GM03348 (cell line): ENCODE results near the gene MTMR3.
"Not testable (repeated sequence)": the region's sequence is repeated elsewhere in the genome, so short reads cannot be mapped to it uniquely, and the experiment has no call there.

ENCODE experiments used
- DNase-seq: peaks from one replicate; pipeline ENCODE4 v3.0.0; 2012; ENCODE audit warnings: low spot score

MTMR3 gene

DNA sequence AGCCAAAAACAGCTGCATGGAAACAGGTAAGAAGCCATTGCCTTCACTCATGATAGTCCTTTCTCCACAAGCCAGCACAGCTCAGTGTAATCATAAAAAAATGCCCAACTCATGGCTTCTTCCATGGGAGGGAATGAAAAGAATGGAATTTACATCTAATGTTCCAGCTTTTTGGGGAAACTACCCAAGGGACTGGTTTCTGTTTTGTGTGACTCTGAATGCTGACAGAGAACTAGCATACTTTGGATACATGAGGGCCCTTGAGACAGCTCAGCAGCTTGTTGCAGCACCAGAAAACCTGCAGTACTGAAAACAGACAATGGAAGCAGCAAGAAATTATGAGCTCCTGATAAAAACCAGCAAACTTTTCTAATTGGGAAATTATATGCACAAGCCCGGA, 173.0 kb downstream of the MTMR3 start:
- no peak for DNase-seq

DNA sequence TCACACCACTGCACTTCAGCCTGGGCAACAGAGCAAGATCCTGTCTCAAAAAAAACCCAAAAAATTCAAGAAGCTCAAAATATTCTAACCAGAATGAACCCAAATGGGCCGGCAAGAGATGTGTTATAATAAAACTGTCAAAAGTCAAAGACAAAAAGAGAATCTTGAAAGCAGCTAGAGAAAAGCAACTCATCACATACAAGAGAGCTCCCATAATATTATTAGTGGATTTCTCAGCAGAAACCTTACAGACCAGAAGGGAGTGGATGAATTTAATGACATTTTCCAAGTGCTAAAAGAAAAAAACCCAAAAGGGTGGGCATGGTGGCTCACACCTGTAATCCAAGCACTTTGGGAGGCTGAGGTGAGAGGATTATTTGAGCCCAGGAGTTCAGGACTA, 174.4 kb downstream of the MTMR3 start:
- DNase-seq = no peak

DNA sequence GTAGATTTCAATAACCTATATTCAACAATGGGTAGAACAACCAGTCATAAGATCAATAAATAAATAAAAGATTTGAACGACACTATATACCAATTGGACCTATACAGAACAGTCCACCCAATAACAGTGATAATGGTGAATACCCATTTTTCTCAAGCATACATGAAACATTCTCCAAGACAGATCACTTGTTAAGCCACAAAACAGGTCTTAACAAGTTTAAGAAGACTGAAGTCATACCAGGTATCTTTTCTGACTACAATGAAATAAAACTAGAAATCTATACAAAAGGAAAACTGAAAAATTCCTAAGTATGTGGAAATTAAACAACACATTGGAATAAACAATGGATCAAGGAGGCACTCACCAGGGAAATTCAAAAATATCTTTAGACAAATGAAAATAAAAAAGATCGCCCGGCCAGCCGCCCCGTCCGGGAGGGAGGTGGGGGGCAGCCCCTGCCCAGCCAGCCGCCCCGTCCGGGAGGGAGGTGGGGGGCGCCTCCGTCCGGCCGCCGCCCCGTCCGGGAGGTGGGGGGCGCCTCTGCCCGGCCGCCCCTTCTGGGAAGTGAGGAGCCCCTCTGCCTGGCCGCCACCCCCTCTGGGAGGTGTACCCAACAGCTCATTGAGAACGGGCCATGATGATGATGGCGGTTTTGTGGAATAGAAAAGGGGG, 176.5 kb downstream of the MTMR3 start:
- not testable (repeated sequence) for DNase-seq

- not testable (repeated sequence) for DNase-seq
These were observed 178.1 kb downstream of the MTMR3 start for GRCh38 chr22:30061094-30061493.

- DNase-seq = no peak
These were observed 179.3 kb downstream of the MTMR3 start for GRCh38 chr22:30062259-30062658.

DNA sequence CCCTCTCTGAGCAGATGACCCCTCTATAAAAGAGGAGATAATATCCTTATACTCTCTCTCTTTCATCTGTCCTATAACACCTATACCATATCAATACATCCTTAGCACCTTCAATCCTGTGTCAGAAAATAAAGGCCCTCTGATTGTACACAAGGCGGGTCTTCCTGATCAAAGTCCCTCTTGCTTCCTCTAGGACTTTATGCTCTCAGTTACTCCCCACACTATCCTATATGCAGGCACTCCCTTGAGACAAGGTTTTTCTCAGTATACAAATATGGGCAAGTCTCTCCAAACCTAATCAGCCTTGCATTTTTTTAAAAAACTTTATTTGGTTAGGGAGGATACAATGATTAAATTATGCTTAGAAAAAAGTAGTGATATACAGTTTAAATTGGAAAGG, 180.0 kb downstream of the MTMR3 start:
- DNase-seq = no peak

- DNase-seq = no peak
These were observed 181.2 kb downstream of the MTMR3 start for GRCh38 chr22:30064172-30064571.

GRCh38 chr22:30073743-30074142, 190.8 kb downstream of the MTMR3 start:
- no peak for DNase-seq

DNA sequence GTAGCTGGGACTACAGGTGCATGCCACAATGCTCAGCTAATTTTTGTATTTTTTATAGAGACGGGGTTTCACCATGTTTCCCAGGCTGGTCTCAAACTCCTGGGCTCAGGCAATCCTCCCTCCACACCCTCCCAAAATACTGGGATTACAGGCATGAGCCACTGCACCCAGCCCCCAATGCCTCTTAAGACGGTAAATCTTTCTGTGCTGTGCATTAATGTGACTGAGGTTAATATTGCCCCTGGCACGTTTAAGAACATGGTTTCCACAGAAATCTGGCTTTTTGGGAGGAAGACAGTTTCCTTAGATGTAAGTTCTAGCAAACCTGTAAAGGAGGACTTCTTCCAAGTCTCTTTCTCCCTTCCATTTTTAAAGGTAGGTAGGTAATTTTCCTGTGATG, 191.2 kb downstream of the MTMR3 start:
- no peak for DNase-seq

GRCh38 chr22:30074994-30075393, 192.0 kb downstream of the MTMR3 start:
- DNase-seq = no peak

DNA sequence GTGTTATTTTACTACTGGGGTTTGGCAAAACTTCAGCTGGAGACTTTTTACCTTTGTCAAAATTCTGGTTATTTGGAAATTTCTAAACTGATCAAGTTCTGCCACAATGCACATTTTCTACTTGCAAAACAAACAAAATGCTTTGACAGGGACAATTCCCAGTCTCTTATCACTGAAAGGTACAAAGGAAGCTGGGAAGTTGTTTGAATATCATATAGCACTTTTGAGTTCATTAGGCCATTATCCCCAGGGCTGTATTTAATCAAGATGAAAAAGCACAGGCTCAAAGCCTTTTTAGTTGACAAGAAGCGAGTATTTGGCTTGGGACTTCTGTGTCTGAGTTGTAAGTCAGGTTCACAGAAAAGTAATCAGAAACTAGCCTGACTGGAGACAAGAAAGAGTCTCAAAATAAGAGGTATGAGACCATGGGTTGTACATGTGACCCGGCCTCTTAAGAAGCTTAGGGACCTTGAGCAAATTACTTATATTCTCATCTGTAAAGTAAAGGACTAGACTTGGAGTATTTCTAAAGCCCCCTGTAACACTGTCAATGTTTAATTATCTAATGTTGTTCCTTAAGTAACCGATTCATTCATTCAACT, 194.4 kb downstream of the MTMR3 start:
- no peak for DNase-seq

DNA sequence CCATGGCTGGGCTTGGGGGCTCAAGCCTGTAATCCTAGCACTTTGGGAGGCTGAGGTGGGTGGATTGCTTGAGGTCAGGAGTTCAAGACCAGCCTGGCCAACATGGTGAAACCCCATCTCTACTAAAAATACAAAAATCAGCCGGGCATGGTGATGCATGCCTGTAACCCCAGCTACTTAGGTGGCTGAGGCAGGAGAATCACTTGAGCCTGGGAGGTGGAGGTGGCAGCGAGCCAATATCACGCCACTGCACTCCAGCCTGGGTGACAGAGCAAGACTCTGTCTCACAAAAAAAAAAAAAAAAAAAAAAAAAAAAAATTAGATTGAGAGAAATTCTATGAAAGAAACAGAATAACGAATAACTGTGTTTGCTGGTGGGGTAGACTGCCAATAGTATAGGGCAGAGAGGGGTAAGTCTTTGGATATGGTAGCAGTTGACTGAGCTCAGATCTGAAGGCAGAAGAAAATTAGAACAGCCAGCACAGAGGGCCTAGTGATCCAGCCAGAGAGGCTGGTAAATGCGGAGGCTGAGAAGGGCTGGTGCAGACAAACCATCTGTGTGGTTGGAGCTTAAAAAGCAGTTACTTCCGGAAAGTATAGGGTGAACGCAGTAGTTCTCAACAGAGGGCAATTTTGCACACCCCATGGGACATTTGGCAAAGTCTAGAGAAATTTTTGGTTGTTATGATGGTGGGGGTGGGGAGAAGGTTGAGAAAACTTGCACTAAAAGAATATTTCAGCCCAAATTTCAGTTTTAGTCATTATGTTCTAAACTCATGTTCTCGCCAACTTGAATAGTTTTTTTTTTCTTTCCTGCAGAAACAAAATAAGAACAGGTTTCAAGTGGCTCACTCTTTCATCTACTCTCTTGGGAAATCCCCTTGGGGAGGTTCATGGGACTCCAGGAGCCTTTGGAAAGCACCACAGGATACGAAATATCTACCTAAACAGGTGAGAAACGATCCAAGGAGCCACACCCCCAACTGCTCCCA, 195.6 kb downstream of the MTMR3 start:
- DNase-seq = no peak

DNA sequence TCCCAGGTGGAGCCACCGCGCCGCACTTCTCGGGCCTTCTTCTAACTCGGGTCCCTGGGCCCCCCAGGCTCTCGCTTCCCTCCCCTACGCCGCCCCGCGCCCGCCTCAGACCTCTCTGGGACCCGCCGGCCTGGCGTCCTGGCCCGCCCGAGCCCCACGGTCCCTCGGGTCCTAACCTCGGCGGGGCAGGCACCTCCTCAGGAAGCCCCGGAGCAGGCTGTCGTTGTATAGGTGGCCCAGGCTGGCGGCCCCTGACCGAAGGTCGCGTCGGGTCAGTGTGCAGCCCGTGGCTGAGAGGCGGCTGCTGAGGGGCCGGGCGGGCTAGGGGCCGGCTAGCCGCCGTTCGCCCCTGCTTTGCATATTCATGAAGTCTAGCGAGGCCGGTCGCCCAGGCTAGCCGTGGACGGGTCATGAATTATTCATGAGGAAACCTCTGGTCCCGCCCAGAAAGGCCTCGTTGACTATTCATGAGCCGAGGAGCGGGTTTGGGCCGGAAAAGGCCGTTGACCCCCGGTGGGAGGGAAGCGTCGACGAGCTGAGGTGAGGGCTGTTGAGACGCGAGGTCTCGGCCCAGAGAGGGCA, 197.1 kb downstream of the MTMR3 start, which contains the start of gene HORMAD2:
HORMAD2 (plus strand) TSS at position 513 of the 582 bp plus-strand sequence. CDS start 13,489 bp downstream, outside the sequence.
- peak; percentile 13 for DNase-seq
